Stimulated activated naive B cell treated with anti-CD40 and anti-IgM and Interleukin-4, amounts not matched to agents 10 μg/mL and 1 μg/mL and 100 μg/mL, for 72 hours (primary cell): ENCODE measurements around the gene BCORL1.

Experiments
- ATAC-seq, 2 donors: fragments of 150-1000 bp; cut with Tn5 transposase; replicated peaks; 2 replicates each; pipeline ENCODE4 v1.10.0; 2021; ENCODE audit warnings: moderate library complexity in 1 of 2
- DNase-seq: peaks from one replicate; pipeline ENCODE4 v3.0.0; 2021
- H3K27ac Mint-ChIP-seq: one replicate; pipeline ENCODE4 v1.8.0; 2022; ENCODE audit warnings: mild to moderate bottlenecking, mixed read lengths
- H3K27me3 Mint-ChIP-seq, 2 donors: one replicate each; pipeline ENCODE4 v1.8.0; 2022; ENCODE audit warnings: mixed read lengths in 2 of 2
- H3K36me3 Mint-ChIP-seq, 2 donors: one replicate each; pipeline ENCODE4 v1.8.0; 2022; ENCODE audit warnings: mixed read lengths in 2 of 2, mild to moderate bottlenecking in 1 of 2
- H3K4me1 Mint-ChIP-seq, 2 donors: one replicate each; pipeline ENCODE4 v1.8.0; 2022; ENCODE audit warnings: mixed read lengths in 2 of 2, mild to moderate bottlenecking in 1 of 2
- H3K4me3 Mint-ChIP-seq, 2 donors: one replicate each; pipeline ENCODE4 v1.8.0; 2022; ENCODE audit warnings: mild to moderate bottlenecking in 2 of 2, mixed read lengths in 2 of 2, moderate library complexity in 1 of 2
- H3K9me3 Mint-ChIP-seq, 2 donors: one replicate each; pipeline ENCODE4 v1.8.0; 2022; ENCODE audit warnings: mixed read lengths in 2 of 2, mild to moderate bottlenecking in 1 of 2

The BCORL1 gene

GRCh38 chrX:130012683-130013082 is 30.2 kb downstream of the BCORL1 start:
- no peak overlapping the region for H3K4me3 Mint-ChIP-seq
- H3K27ac Mint-ChIP-seq, result no peak overlapping the region
- H3K9me3 Mint-ChIP-seq, result no peaks in the 10 kb centered on the region
- no peaks in the 10 kb centered on the region for H3K27me3 Mint-ChIP-seq
- DNase-seq (no peak), ATAC-seq (no peak)
- no peaks in the 10 kb centered on the region for H3K4me1 Mint-ChIP-seq
- peaks cover 19 to 22% of the 10 kb centered on the region in 2 donors for H3K36me3 Mint-ChIP-seq

GRCh38 chrX:130013661-130014060 is 31.2 kb downstream of the BCORL1 start:
- H3K27ac Mint-ChIP-seq, result no peak overlapping the region
- no peaks in the 10 kb centered on the region for H3K9me3 Mint-ChIP-seq
- no peak for ATAC-seq

GRCh38 chrX:130014356-130014755 is 31.9 kb downstream of the BCORL1 start:
- H3K9me3 Mint-ChIP-seq, result no peaks in the 10 kb centered on the region
- H3K36me3 Mint-ChIP-seq, result peaks cover 19 to 22% of the 10 kb centered on the region in 2 donors
- ATAC-seq (no peak), DNase-seq (no peak)
- H3K4me1 Mint-ChIP-seq, result no peaks in the 10 kb centered on the region
- H3K4me3 Mint-ChIP-seq, result no peak overlapping the region
- no peaks in the 10 kb centered on the region for H3K27me3 Mint-ChIP-seq
- no peak overlapping the region for H3K27ac Mint-ChIP-seq

More at GRCh38 chrX:130013661-130014060, 31.2 kb downstream of the BCORL1 start:
- H3K27me3 Mint-ChIP-seq, result no peaks in the 10 kb centered on the region
- no peak for DNase-seq
- no peaks in the 10 kb centered on the region for H3K4me1 Mint-ChIP-seq
- no peak overlapping the region for H3K4me3 Mint-ChIP-seq
- peaks cover 19 to 22% of the 10 kb centered on the region in 2 donors for H3K36me3 Mint-ChIP-seq

- H3K27me3 Mint-ChIP-seq, result no peaks in the 10 kb centered on the region
- peaks cover 19 to 22% of the 10 kb centered on the region in 2 donors for H3K36me3 Mint-ChIP-seq
- H3K9me3 Mint-ChIP-seq, result no peaks in the 10 kb centered on the region
- no peak overlapping the region for H3K4me3 Mint-ChIP-seq
- DNase-seq (no peak), ATAC-seq (no peak)
- no peak overlapping the region for H3K27ac Mint-ChIP-seq
- no peaks in the 10 kb centered on the region for H3K4me1 Mint-ChIP-seq
Observed at GRCh38 chrX:130014770-130015169, 32.3 kb downstream of the BCORL1 start.

- Mint-ChIP-seq H3K27ac (no peak overlapping the region), H3K36me3 (peaks cover 19 to 22% of the 10 kb centered on the region in 2 donors), H3K27me3 (no peaks in the 10 kb centered on the region), H3K4me3 (no peak overlapping the region), H3K4me1 (no peaks in the 10 kb centered on the region), H3K9me3 (no peaks in the 10 kb centered on the region)
- no peak for DNase-seq
- ATAC-seq, result no peak
Observed at GRCh38 chrX:130015181-130015580, 32.7 kb downstream of the BCORL1 start.

GRCh38 chrX:130018143-130018542 is 35.7 kb downstream of the BCORL1 start:
- Mint-ChIP-seq H3K27ac (no peak overlapping the region), H3K27me3 (no peaks in the 10 kb centered on the region), H3K9me3 (no peaks in the 10 kb centered on the region), H3K4me1 (no peaks in the 10 kb centered on the region), H3K4me3 (no peak overlapping the region), H3K36me3 (peaks cover 18 to 19% of the 10 kb centered on the region in 2 donors)
- ATAC-seq (no peak), DNase-seq (no peak)

- no peak for ATAC-seq
- no peak overlapping the region for H3K27ac Mint-ChIP-seq
- peaks cover 12 to 13% of the 10 kb centered on the region in 2 donors for H3K4me1 Mint-ChIP-seq
- no peaks in the 10 kb centered on the region for H3K27me3 Mint-ChIP-seq
- H3K4me3 Mint-ChIP-seq, result no peak overlapping the region
- H3K9me3 Mint-ChIP-seq, result peaks cover 0 to 3% of the 10 kb centered on the region in 2 donors
- H3K36me3 Mint-ChIP-seq, result peaks cover 12 to 14% of the 10 kb centered on the region in 2 donors
- DNase-seq, result no peak
Observed at GRCh38 chrX:130020661-130021324, 38.4 kb downstream of the BCORL1 start.

GRCh38 chrX:130024127-130024526 is 41.7 kb downstream of the BCORL1 start:
- H3K27ac Mint-ChIP-seq, result peak overlapping the region; percentile 51
- H3K4me1 Mint-ChIP-seq, result peaks cover 12 to 13% of the 10 kb centered on the region in 2 donors
- peak; percentile 100 for ATAC-seq
- peaks cover 7 to 19% of the 10 kb centered on the region in 2 donors for H3K36me3 Mint-ChIP-seq
- peaks cover 0 to 3% of the 10 kb centered on the region in 2 donors for H3K9me3 Mint-ChIP-seq
- H3K27me3 Mint-ChIP-seq, result no peaks in the 10 kb centered on the region
- peak overlapping the region; percentile 39 to 46 for H3K4me3 Mint-ChIP-seq
- peak; percentile 75 for DNase-seq

- H3K4me1 Mint-ChIP-seq, result peaks cover 12 to 13% of the 10 kb centered on the region in 2 donors
- no peak for ATAC-seq
- DNase-seq, result no peak
- H3K4me3 Mint-ChIP-seq, result no peak overlapping the region
- peaks cover 0 to 3% of the 10 kb centered on the region in 2 donors for H3K9me3 Mint-ChIP-seq
- H3K36me3 Mint-ChIP-seq, result peaks cover 8 to 23% of the 10 kb centered on the region in 2 donors
- H3K27ac Mint-ChIP-seq, result no peak overlapping the region
- no peaks in the 10 kb centered on the region for H3K27me3 Mint-ChIP-seq
Observed at GRCh38 chrX:130025256-130025655, 42.8 kb downstream of the BCORL1 start.

- DNase-seq, result no peak
- H3K9me3 Mint-ChIP-seq, result peaks cover 0 to 3% of the 10 kb centered on the region in 2 donors
Observed at GRCh38 chrX:130027569-130027968, 45.1 kb downstream of the BCORL1 start.

GRCh38 chrX:130028196-130028595 is 45.8 kb downstream of the BCORL1 start:
- no peak for DNase-seq
- Mint-ChIP-seq H3K27ac (no peak overlapping the region), H3K4me3 (no peak overlapping the region), H3K27me3 (no peaks in the 10 kb centered on the region), H3K9me3 (peaks cover 0 to 3% of the 10 kb centered on the region in 2 donors), H3K4me1 (peaks cover 12 to 13% of the 10 kb centered on the region in 2 donors), H3K36me3 (peaks cover 8 to 19% of the 10 kb centered on the region in 2 donors)
- ATAC-seq, result no peak

More at GRCh38 chrX:130027569-130027968, 45.1 kb downstream of the BCORL1 start:
- H3K36me3 Mint-ChIP-seq, result peaks cover 8 to 23% of the 10 kb centered on the region in 2 donors
- no peaks in the 10 kb centered on the region for H3K27me3 Mint-ChIP-seq
- no peak for ATAC-seq
- H3K4me3 Mint-ChIP-seq, result no peak overlapping the region
- H3K4me1 Mint-ChIP-seq, result peaks cover 12 to 13% of the 10 kb centered on the region in 2 donors
- H3K27ac Mint-ChIP-seq, result no peak overlapping the region

- H3K36me3 Mint-ChIP-seq, result peaks cover 3 to 12% of the 10 kb centered on the region in 2 donors
- H3K27ac Mint-ChIP-seq, result no peak overlapping the region
- no peak for DNase-seq
- H3K4me3 Mint-ChIP-seq, result no peak overlapping the region
- H3K4me1 Mint-ChIP-seq, result no peaks in the 10 kb centered on the region
- no peaks in the 10 kb centered on the region for H3K27me3 Mint-ChIP-seq
- ATAC-seq, result no peak
- H3K9me3 Mint-ChIP-seq, result no peaks in the 10 kb centered on the region
Observed at GRCh38 chrX:130030826-130031225, 48.4 kb downstream of the BCORL1 start.

- H3K4me1 Mint-ChIP-seq, result no peaks in the 10 kb centered on the region
- no peak for DNase-seq
- no peak overlapping the region for H3K27ac Mint-ChIP-seq
- H3K9me3 Mint-ChIP-seq, result no peaks in the 10 kb centered on the region
- no peaks in the 10 kb centered on the region for H3K27me3 Mint-ChIP-seq
- ATAC-seq, result no peak
- no peak overlapping the region for H3K4me3 Mint-ChIP-seq
- peaks cover 3 to 12% of the 10 kb centered on the region in 2 donors for H3K36me3 Mint-ChIP-seq
Observed at GRCh38 chrX:130032552-130032951, 50.1 kb downstream of the BCORL1 start.

- Mint-ChIP-seq H3K4me3 (no peak overlapping the region), H3K4me1 (no peaks in the 10 kb centered on the region), H3K9me3 (no peaks in the 10 kb centered on the region), H3K27me3 (no peaks in the 10 kb centered on the region), H3K36me3 (peaks cover 4 to 18% of the 10 kb centered on the region in 2 donors), H3K27ac (peak overlapping the region; percentile 73)
- no peak for DNase-seq
- ATAC-seq, result no peak
Observed at GRCh38 chrX:130034178-130034577, 51.7 kb downstream of the BCORL1 start.

- no peak for ATAC-seq
- Mint-ChIP-seq H3K4me1 (no peaks in the 10 kb centered on the region), H3K4me3 (no peak overlapping the region), H3K9me3 (no peaks in the 10 kb centered on the region), H3K27me3 (no peaks in the 10 kb centered on the region), H3K36me3 (peaks cover 8 to 14% of the 10 kb centered on the region in 2 donors), H3K27ac (no peak overlapping the region)
- DNase-seq, result no peak
Observed at GRCh38 chrX:130039847-130040246, 57.4 kb downstream of the BCORL1 start.
